Stimulated activated naive CD4-positive, alpha-beta T cell (primary cell): ENCODE measurements around the gene CAPN3.
"Not testable (repeated sequence)": the region's sequence is repeated elsewhere in the genome, so short reads cannot be mapped to it uniquely, and the experiment has no call there.

Experiments used
- DNase-seq, 6 experiments: peaks; one replicate each; lab custom pipeline; 2025; lab: John Stamatoyannopoulos, UW

Gene CAPN3

DNA sequence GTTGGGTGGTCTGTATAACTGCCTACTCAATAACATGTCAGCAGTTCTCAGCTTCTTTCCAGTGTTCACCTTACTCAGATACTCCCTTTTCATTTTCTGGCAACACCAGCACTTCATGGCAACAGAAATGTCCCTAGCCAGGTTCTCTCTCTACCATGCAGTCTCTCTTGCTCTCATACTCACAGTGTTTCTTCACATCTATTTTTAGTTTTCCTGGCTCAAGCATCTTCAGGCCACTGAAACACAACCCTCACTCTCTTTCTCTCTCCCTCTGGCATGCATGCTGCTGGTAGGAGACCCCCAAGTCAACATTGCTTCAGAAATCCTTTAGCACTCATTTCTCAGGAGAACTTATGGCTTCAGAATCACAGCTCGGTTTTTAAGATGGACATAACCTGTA, at the start of gene CAPN3:
TSS of gene CAPN3 (plus strand) at position 253 of the 400 bp plus-strand sequence. CDS start 305 bp downstream, outside the sequence.
- DNase-seq = no peak

DNA sequence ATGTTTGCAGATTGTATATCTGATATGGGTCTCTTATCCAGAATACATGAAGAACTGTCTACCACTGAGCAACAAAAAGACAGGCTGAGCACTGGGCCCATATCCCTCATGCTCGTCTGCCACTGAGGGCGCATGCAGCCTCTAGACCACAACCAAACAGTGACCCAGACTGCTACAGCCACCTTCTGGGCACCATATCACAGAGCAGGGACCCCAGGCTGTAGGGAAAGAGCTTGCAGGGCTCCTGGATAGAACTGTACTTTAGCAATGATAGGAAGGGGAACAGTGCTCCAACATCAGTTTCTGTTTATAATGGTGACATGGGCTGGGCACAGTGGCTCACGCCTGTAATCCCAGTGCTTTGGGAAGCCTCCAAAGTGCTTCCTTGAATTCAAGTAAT, 45.8 kb upstream of the CAPN3 start:
- DNase-seq = no peak

DNA sequence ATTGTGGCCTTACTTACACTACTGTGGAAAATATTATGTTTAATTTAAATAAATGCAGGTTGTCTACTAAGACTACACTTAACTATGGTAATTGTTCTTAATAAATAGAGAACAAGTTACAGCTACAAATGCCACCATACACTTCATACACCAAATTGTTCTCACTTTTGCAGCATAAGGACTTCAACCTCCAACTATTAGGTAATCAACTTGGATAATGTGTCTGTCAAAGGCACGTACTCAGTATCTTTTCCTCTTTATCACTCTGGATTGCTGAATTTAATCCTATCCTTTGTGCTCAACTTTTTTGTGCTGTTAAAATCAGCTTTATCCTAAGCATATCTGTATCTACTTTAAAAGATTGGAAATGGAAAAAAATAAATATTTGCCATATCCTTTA, 44.5 kb upstream of the CAPN3 start:
- no peak for DNase-seq

DNA sequence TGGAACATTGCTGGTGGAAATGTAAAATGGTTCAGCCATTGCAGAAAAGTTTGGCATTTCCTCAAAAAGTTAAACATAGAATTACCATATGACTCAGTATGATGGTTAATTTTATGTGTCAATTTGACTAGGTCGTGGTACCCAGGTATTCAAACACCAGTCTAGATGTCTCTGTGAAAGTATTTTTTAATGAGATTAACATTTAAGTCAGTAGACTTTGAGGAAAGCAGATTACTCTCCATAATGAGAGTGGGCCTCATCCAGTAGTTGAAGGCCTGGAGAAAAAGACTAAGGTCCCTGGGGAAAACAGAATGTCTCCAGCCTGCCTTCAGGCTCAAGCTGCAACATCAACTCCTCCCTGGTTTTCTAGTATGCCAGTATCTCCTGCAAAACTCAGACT, 43.8 kb upstream of the CAPN3 start:
- DNase-seq = no peak

DNA sequence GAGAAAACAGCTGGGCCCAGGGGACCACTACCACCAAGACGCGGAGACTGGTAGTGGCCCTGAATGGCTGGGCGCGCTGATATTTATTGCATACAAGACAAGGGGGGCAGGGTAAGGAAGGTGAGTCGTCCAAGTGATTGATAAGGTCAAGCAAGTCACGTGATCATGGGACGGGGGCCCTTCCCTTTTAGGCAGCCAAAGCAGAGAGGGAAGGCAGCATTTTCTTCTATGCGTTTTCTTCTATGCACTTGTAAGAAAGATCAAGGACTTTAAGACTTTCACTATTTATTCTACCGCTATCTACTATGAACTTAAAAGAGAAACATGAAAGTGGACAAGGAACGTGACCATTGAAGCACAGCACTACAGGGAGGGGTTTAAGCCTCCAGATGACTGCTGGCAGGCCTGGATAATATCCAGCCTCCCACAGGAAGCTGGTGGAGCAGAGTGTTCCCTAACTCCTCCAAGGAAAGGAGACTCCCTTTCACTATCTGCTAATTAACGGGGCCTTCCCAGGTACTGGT, 43.0 kb upstream of the CAPN3 start:
- DNase-seq = not testable (repeated sequence)

DNA sequence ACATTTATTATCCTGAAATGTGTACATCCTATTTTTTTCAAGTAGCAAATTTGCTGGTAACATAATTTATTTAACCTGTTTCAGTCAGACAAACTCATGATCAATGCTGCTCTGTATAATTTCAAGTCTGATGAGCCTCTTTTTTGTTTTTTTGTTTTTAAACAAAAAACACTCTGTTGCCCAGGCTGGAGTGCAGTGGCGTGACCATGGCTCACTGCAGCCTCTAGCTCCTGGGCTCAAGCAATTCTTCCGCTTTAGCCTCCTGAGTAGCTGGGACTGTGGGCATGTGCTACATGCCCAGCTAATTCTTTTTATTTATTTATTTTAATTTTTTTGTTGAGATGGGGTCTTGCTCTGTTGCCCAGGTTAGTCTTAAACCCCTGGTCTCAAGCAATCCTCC, 40.1 kb upstream of the CAPN3 start:
- no peak for DNase-seq

DNA sequence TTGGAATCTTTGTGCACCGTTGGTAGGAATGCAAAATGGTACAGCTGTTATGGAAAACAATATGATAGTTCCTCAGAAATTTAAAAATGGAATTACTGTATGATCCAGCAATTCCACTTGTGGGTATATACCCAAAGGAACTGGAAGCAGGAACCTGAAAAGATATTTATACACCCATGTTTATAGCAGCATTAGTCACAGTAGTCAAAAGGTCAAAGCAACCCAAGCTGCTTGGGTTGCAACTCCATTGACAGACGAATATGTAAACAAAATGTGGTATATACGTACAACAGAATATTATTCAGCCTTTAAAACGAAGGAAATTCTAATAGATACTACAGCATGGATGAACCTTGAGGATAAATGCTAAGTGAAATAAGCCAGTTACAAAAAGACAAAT, 35.0 kb upstream of the CAPN3 start:
- DNase-seq = no peak

DNA sequence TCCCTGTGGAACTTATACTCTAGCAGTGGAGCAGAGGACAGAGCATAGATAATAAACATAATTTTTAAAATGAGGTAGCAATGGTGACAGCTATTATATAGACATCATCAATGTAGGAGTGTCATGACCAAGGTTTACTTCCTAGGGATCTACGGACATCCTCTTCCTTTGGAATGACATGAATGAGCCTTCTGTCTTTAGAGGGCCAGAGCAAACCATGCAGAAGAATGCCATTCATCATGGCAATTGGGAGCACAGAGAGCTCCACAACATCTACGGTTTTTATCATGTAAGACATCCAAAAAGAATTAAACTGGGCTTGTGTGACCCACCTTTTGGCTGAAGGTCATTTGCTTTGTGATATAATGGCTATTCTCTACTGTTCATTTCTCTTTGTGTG, 30.1 kb upstream of the CAPN3 start:
- no peak for DNase-seq

DNA sequence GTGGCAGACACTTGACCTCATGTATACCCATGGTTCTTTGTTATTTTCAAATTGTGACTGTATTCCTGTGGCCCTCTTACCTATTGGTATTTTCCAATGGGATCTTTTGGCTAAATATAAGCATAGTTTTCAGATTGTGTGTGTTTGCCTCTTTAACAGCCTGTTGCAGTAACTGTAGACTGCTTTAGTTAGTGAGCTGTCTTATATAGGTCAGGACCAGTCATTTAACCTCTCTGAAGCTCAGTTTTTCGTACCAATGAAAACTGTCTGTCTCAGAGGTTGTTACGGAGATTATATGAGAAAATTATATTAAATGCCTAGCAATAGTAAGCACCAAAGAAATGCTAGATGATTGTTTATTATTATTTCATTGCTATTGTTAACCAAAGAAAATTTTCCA, 29.3 kb upstream of the CAPN3 start:
- no peak for DNase-seq

DNA sequence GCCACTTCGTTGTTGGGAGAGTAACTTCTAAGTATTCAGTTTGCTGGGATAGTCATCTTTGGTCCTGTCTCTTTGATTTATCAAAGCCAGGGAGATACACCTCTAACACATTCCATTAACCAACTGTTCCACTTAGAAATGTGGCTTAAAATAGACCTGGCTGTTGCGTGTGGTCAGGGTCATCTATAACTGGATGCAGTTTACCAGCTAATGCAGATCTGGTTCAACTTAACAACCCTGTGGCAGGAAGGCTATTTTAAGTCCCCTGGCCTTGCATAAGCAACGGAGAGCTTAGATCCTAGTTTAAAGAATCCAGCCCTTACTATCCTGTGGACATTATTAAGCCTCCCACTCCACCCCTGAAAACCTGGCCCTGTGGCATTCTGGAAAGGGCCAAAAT, 28.1 kb upstream of the CAPN3 start:
- DNase-seq = no peak

DNA sequence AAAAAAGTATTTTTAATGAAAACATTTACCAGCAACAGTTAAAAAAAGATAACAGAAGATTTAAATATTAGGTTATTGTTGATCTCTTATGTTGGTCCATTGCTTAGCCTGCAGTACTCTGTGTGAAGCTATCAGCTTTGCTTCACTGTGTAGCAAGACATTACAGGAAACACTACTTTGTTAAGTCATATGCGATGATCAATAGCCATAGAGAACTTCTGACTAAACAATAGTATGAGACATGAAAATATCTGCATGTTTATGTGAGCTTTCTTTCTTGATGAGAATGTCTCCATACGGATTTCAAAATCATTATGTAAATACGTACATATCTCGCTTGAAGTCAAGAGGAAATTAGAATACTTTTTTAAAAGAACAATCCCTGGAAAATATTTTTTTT, 27.0 kb upstream of the CAPN3 start:
- DNase-seq = no peak

DNA sequence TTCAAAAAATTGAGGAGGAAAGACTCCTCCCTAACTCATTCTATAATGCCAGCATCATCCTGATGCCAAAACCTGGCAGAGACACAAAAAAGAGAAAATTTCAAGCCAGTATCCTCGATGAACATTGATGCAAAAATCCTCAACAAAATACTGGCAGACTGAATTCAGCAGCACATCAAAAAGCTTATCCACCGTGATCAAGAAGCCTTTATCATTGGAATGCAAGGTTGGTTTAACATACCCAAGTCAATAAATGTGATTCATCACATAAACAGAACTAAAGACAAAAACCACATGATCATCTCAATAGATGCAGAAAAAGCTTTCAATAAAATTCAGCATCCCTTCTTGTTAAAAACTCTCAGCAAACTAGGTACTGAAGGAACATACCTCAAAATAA, 24.2 kb upstream of the CAPN3 start:
- no peak for DNase-seq

DNA sequence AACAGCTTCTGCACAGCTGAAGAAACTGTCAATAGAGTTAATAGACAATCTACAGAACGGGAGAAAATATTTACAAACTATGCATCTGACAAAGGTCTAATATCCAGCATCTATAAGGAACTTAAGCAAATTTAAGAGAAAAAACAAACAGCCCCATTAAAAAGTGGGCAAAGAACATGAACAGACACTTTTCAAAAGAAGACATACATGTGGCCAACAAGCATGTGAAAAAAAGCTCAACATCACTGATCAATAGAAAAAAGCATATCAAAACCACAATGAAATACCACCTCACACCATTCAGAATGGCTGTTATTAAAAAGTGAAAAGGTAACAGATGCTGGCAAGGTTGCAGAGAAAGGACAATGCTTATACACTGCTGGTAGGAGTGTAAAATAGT, 22.7 kb upstream of the CAPN3 start:
- not testable (repeated sequence) for DNase-seq

DNA sequence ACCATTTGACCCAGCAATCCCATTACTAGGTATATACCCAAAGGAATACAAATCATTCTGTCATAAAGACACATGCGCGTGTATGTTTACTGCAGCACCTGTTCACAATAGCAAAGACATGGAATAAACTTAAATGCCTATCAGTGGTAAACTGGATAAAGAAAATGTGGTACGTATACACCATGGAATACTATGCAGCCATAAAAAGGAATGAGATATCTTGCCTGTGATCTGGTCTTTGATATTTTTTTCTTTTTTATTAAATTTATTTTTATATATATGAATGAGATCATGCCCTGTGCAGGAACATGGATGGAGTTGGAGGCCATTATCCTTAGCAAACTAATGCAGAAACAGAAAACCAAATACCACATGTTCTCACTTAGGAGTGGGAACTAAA, 22.2 kb upstream of the CAPN3 start:
- DNase-seq = not testable (repeated sequence)

DNA sequence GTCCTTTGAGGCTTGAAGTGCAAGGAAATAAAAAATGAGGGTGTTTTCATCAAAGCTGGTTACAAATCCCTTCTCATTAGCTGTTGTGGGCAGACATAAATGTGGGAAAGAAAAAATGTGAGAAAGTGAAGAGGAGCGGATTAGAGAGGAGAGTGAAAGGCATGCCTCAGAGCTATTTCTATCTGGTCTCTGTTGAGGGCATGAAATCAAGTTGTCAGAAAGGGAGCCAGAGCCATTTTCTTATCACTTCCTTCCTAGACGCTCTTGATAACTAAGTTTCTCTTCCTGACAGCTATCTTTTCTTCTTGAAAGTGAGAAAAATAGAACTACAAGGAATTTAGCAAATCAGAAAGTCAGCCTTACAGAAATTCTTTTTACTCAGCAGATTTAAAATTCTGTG, 20.8 kb upstream of the CAPN3 start:
- DNase-seq = no peak

DNA sequence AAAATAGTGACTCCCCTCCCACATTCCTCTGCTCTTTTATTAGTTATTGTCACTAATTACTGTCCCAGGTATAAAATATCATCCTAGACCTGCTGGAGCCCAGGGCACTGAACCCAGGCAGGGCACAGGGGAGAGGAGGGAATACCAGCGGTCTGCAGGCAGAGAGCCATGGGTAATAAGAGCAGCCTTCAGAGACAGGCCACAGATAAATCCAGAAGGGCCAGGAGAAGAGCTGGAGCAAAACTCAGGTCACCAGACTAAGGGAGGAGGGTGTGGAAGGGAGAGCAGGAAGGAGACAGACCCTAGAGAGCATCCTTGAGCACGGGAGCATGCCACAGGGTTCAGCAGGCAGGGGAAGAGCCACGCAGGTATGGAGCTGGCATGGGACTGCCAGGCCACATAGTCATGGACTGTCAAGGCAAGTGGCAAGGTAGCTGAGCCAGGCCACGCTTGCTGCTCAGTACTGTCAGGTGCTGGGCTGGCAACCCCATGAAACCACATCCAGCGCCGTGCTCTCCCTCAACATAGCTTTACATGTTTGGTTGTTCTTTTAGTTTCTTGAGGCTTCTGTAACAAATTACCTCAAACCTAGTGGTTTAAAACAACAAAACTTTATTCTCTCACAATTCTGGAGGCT, 15.6 kb upstream of the CAPN3 start:
- DNase-seq = no peak

DNA sequence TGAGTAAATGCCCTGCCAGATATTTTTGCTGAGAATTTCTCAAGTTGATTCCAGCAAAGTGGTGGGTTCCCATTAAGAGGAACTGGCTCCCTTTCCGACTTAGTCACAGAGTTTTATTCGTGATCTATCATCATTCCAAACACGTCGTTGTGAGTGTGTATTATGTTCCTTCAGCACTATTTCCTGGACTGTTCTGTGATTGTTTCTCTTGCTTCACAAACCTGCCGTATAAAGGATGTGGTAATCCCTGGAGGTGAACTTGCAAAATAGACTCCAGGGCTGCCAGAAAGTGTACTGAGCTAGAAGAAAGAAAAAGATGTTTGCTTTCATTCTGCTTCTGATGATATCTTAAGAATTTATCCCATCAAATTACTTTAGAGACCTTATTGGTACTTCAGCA, 14.5 kb upstream of the CAPN3 start:
- DNase-seq = no peak

DNA sequence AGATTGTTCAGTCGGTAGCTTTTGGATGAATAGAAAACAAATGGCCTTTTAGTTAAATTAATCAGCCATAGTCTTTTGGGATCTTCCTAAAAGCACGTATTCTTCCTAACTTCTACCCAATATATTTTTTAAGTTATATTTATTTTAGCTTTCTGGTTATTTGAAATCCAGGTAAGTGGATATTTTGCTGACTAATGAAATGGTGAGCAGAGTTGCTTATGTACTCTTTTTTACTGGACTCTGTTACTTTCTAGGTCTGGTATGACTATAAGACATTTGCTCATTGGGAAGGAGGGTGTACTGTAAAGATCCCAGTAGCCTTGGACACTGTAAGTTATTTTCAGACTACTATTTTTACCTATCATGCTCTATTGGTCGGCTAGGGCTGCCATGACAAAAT, 13.8 kb upstream of the CAPN3 start:
- no peak for DNase-seq

DNA sequence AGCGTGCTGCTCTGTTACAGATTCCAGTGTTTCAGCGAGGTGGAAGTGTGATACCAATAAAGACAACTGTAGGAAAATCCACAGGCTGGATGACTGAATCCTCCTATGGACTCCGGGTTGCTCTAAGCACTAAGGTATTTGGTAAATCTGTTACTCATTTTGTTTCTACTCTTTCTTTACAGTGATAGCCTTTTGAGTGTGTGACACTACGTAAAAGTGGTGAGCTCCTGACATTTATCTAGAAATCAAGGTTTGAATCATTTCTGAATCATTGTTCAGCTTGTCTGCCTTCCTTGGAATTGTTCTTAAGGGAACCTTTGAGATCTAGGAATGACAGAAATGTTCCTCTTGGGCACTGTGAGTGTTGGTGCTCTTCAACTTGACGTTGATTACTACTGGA, 11.2 kb upstream of the CAPN3 start:
- DNase-seq = no peak

DNA sequence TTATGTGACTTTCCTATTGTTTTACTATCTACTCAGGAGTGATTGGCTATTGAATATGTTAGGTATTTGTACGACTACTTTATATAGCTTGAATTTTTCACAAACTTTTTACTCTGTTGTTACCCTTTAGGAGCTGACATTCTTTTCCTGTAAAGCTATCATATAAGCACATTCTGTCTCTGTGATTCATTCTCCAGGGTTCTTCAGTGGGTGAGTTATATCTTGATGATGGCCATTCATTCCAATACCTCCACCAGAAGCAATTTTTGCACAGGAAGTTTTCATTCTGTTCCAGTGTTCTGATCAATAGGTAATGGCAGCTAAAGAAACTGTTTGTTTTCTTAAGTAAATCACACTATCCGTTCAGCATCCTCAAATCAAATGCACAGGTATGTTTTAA, 10.1 kb upstream of the CAPN3 start:
- no peak for DNase-seq

DNA sequence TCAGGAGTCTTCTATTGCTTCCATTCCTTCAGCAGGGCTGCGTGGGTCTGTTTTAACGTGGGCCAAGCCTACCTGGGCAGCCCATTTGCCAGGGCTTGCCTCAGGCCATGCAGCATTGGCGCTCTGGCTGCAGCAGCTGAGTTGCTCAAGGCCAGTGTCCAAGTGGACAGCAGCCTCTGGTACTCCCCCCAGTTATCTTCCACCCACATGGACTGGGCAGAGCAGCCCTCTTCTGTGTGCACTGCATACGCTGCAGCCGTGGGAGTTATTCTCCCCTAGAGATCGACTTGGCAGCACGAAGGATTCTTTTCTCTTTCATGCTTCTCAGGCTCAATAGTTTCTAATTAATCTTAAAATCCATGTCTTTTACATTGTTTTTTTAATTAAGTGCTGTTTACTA, 6.9 kb upstream of the CAPN3 start:
- DNase-seq = no peak

DNA sequence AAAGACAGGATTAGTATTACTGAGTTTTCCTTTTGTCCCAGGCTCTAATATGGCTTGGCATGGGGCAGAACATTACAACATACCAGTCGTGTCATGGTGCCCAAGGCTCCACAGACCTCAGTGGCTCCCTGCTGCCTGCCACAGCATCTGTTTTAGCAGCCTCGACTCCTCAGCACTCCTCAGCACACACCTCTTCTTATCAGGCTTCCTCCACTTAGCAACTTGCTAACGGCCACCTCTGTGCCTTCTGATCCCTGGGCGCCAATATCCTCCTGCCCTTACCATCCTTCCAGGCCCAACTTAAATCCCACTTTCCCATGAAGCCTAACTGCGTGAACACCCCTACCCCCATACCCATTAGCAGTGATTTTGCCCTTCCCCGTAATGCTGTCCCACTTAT, 6.2 kb upstream of the CAPN3 start:
- DNase-seq = no peak

DNA sequence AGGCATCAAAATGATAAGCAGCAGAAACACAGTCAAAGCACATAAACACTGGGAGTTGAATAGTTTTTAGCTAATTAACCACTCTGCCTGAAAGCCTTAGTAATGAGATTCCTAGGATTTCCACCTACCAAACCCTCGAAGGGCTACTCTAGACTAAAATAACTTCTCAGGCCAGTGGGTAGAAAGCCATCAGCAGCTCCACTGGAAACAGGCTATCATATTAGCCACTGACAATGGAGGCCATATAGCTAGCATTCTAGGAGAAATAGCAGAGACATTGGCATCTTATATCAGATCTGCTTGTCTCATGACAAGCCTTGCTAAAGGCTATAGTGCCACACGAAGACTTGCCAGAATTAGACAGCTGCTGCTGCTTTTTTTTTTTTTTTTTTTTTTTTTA, 4.5 kb upstream of the CAPN3 start:
- no peak for DNase-seq

DNA sequence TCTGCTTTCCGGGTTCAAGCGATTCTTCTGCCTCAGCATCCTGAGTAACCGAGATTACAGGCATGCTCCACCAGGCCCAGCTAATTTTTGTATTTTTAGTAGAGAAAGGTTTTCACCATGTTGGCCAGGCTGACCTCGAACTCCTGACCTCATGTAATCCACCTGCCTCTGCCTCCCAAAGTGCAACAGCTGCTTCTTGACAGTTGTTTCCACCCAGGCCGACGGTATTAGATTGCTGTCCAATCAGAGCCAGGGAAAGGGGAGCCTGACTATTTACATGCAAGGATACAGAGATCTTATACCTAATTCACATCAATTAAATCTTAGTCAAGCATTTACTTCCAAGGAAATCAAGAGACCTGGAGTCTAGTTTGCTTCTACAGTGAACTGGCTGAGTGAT, 4.0 kb upstream of the CAPN3 start:
- DNase-seq = no peak

DNA sequence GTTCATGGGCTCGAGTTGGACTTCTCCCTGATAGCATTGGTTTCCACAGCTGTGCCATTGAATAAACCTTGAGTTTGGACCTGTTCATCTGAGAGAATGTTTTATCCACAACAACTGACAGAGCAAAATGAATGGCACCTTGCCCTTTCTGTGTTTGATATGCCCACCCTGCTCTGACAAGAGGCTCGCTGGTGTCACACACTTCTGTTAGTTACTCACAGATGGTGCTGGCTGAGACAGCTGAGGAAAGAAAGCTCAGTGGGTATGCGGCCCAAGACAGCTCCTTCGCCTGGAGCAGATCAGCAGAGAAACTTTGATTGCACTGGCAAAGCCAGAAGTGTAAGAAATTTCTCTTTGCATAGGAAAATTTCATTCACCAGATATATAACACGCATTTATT, 2.5 kb upstream of the CAPN3 start:
- DNase-seq = no peak
